Panc1 (cell line): ENCODE measurements around the gene ELOVL6. TPM values are rescaled to one million over a fixed set of nuclear protein-coding genes. Genes with fewer than 3 reads are reported as not detected.

Experiments used
- ATAC-seq: fragments of 200-7000 bp; cut with Tn5 transposase; 2 replicates; pipeline ENCODE4 v1.9.1; 2020; ENCODE audit warnings: mild to moderate bottlenecking, moderate library complexity
- BruUV-seq: library from RNA; stranded (reverse); fragments of 400-500 nt; replicated peaks from 2 replicates; lab custom pipeline; 2021; lab: Mats Ljungman, UMichigan
- CTCF ChIA-PET: fragments of 300-600 bp; sonication (Branson Sonifier 250); formaldehyde crosslinking; loops from one replicate; lab custom pipeline; 2022; ENCODE audit warnings: antibody characterized with exemption; lab: Charles Lee
- POLR2A ChIA-PET: fragments of 300-600 bp; sonication (Branson Sonifier 250); formaldehyde crosslinking; loops from one replicate; lab custom pipeline; 2022; ENCODE audit warnings: antibody characterized with exemption; lab: Charles Lee
- DNase-seq: peaks from one replicate; pipeline ENCODE4 v3.0.0-alpha.2; 2010; ENCODE audit warnings: low read depth, low spot score
- H3K27ac ChIP-seq: 2 replicates; pipeline ENCODE4 v1.5.1; 2011; ENCODE audit warnings: mild to moderate bottlenecking, low read length, inconsistent platforms
- H3K27me3 ChIP-seq: fragments of 200-500 bp; sonication (Bioruptor generic); 2 replicates; pipeline ENCODE4 v1.6.0; 2014; ENCODE audit warnings: low read length, inconsistent platforms; ENCODE audit not compliant: control insufficient read depth, insufficient read depth
- H3K36me3 ChIP-seq: fragments of 200-500 bp; sonication (Bioruptor generic); 2 replicates; pipeline ENCODE4 v1.5.1; 2014; ENCODE audit warnings: inconsistent platforms, mild to moderate bottlenecking, low read length, moderate library complexity; ENCODE audit not compliant: control insufficient read depth, insufficient read depth
- H3K4me1 ChIP-seq: 2 replicates; pipeline ENCODE4 v1.5.1; 2011; ENCODE audit warnings: inconsistent platforms, mild to moderate bottlenecking, low read length, moderate library complexity; ENCODE audit not compliant: control insufficient read depth, insufficient read depth
- H3K4me3 ChIP-seq, 2 experiments: 2 replicates each; pipeline ENCODE4 v1.5.1; 2011 to 2012; ENCODE audit warnings: low read depth in 2 of 2, low read length in 2 of 2, mild to moderate bottlenecking in 2 of 2, inconsistent platforms in 1 of 2, moderate library complexity in 1 of 2
- H3K9me3 ChIP-seq: fragments of 200-500 bp; sonication (Bioruptor generic); 2 replicates; pipeline ENCODE4 v1.5.1; 2014; ENCODE audit warnings: low read depth, mild to moderate bottlenecking, inconsistent platforms, low read length, moderate library complexity; ENCODE audit not compliant: control insufficient read depth, insufficient read depth
- CTCF ChIP-seq: fragments of 450-650 bp; IDR thresholded peaks from 2 replicates; pipeline ENCODE4 v1.5.1; 2017; ENCODE audit warnings: mild to moderate bottlenecking
- POLR2AphosphoS5 ChIP-seq: IDR thresholded peaks from 2 replicates; pipeline ENCODE4 v1.6.1; 2012; ENCODE audit warnings: mild to moderate bottlenecking, low read depth, low read length, moderate library complexity
- REST ChIP-seq, 2 experiments: IDR thresholded peaks; 2 replicates each; pipeline ENCODE4 v1.6.1; 2011 to 2012; ENCODE audit warnings: low read depth in 2 of 2, control low read depth in 1 of 2, low read length in 1 of 2, mild to moderate bottlenecking in 1 of 2, moderate library complexity in 1 of 2; ENCODE audit not compliant: insufficient read depth in 1 of 2
- SIN3A ChIP-seq: IDR thresholded peaks from 2 replicates; pipeline ENCODE4 v1.6.1; 2012; ENCODE audit warnings: low read depth, mild to moderate bottlenecking, low read length, moderate library complexity, borderline replicate concordance; ENCODE audit not compliant: insufficient read depth
- TCF7L2 ChIP-seq: IDR thresholded peaks from 2 replicates; pipeline ENCODE4 v1.6.1; 2011; ENCODE audit warnings: mild to moderate bottlenecking, low read depth, low read length, inconsistent platforms
- in situ Hi-C: cut with HindIII; loops from 2 replicates; pipeline ENCODE4 v1.10.0; 2016; ENCODE audit warnings: low sequenced_read_pairs, low pct_unique_long_range_greater_than_20kb
- intact Hi-C: fragments of 100-400 bp; cut with micrococcal nuclease; formaldehyde crosslinking; loops from one replicate; pipeline ENCODE4 v1.10.0; 2022; ENCODE audit not compliant: unreplicated experiment
- total RNA-seq: library from RNA; stranded (reverse); gene quantifications from one replicate; pipeline ENCODE4 v1.2.1, GENCODE V29; 2021; ENCODE audit not compliant: unreplicated experiment

The ELOVL6 gene
- total RNA-seq, 1 experiment from 2014 or later = 0.54 TPM

- intact Hi-C loops = loop anchor here (10.0 kb wide), 1 partner anchor 305 kb away; no protein-coding TSS in a partner anchor
- CTCF ChIA-PET = no interaction called here
- no TSS peak for BruUV-seq
- no peaks in the 10 kb centered on the region for H3K4me1 ChIP-seq
- ATAC-seq (no peak), DNase-seq (no peak)
- H3K9me3 ChIP-seq = no peaks in the 10 kb centered on the region
- TF ChIP-seq TCF7L2 (no peak), REST (IDR thresholded peaks at IDR 0.05; ENCODE audit: insufficient read depth in 1 of 2, low read depth in 2 of 2, low read length in 1 of 2) (no peak), SIN3A (no peak), CTCF (no peak), POLR2AphosphoS5 (no peak)
- POLR2A ChIA-PET = no interaction called here
- no peaks in the 10 kb centered on the region for H3K36me3 ChIP-seq
- H3K4me3 ChIP-seq = no peak overlapping the region
- no peak overlapping the region for H3K27ac ChIP-seq
- in situ Hi-C loops = no loop called here
- H3K27me3 ChIP-seq = no peaks in the 10 kb centered on the region
These were observed 188.9 kb downstream of the ELOVL6 start for GRCh38 chr4:110009550-110009949.

DNA sequence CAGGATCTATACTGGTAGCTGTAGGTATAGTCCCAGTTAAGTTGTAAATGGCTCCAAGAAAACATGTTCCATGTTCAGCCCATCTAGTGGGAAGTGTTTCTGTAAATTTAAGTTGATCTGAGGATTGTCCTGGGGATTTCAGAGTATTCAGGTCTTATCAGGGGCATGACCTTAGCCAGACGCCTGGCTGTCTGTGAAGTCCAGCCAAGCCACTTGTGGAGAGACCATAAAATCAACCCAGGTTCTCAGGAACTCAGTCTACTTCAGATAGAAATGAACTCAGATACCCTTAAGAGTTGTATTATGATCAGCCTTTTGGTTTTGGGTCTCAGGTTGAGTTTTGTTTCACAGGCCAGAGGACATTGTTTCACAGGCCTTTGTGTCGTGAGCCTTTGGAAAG is 189.9 kb downstream of the ELOVL6 start:
- H3K27ac ChIP-seq = no peak overlapping the region
- no peaks in the 10 kb centered on the region for H3K9me3 ChIP-seq
- no peak for ATAC-seq
- ChIA-PET CTCF (no interaction called here), POLR2A (no interaction called here)
- in situ Hi-C loops (no loop called here), intact Hi-C loops (loop anchor here (10.0 kb wide), 1 partner anchor 306 kb away; no protein-coding TSS in a partner anchor)
- no peaks in the 10 kb centered on the region for H3K4me1 ChIP-seq
- H3K36me3 ChIP-seq = no peaks in the 10 kb centered on the region
- TF ChIP-seq POLR2AphosphoS5 (no peak), CTCF (no peak), TCF7L2 (no peak), REST (IDR thresholded peaks at IDR 0.05; ENCODE audit: insufficient read depth in 1 of 2, low read depth in 2 of 2, low read length in 1 of 2) (no peak), SIN3A (no peak)
- no peak overlapping the region for H3K4me3 ChIP-seq
- no TSS peak for BruUV-seq
- DNase-seq = no peak
- H3K27me3 ChIP-seq = no peaks in the 10 kb centered on the region
